Measurements from ENCODE around the gene NGRN. TPM values are rescaled to one million over a fixed set of nuclear protein-coding genes. Genes with fewer than 3 reads are reported as not detected.

Gene NGRN
- total and polyA plus RNA-seq, 2 experiments from 2014 or later = 88.9 to 131 TPM

- peaks cover 5% of the 10 kb centered on the region for H3K36me3 ChIP-seq (ENCODE audit: insufficient read depth)
- H3K79me2 ChIP-seq (replicated peaks; ENCODE audit: insufficient read depth) = no peaks in the 10 kb centered on the region
- H4K20me1 ChIP-seq (replicated peaks; ENCODE audit: insufficient read depth) = no peaks in the 10 kb centered on the region; the same call in 1 of the 2 replicates
- DNase-seq (ENCODE audit: low spot score) (no peak), ATAC-seq (no peak)
- no peak overlapping the region for H2AFZ ChIP-seq
- Mint-ChIP-seq H3K4me1 (peaks cover 7% of the 10 kb centered on the region), H3K27me3 (ENCODE audit: insufficient read depth, low read depth, poor library complexity) (peaks cover 5% of the 10 kb centered on the region), H3K36me3 (ENCODE audit: low read depth) (peaks cover 27% of the 10 kb centered on the region), H3K4me3 (no peak overlapping the region), H3K9me3 (no peaks in the 10 kb centered on the region), H3K27ac (no peak overlapping the region)
- no peak overlapping the region for H3K27ac ChIP-seq (ENCODE audit: low read depth)
- no peak overlapping the region for H3K4me2 ChIP-seq
- H3K4me3 ChIP-seq = no peak overlapping the region
- no peaks in the 10 kb centered on the region for H3K27me3 ChIP-seq (ENCODE audit: insufficient read depth)
- H3K4me1 ChIP-seq (ENCODE audit: insufficient read depth) = no peaks in the 10 kb centered on the region; the same call in 1 of the 2 replicates
- no peaks in the 10 kb centered on the region for H3K9me2 ChIP-seq (ENCODE audit: insufficient read depth)
- no peak for TF ChIP-seq REST (IDR thresholded peaks at IDR 0.05; ENCODE audit: unreplicated experiment)
- TF ChIP-seq POLR2AphosphoS5 (IDR thresholded peaks at IDR 0.05; ENCODE audit: low read depth) = no peak
- TF ChIP-seq CREB1 (CRISPR knock-in tag; IDR thresholded peaks at IDR 0.05; ENCODE audit: low read depth) = no peak
- no peak for TF ChIP-seq ETS1 (IDR thresholded peaks at IDR 0.05)
- no peak for TF ChIP-seq JUNB (IDR thresholded peaks at IDR 0.05; ENCODE audit: unreplicated experiment)
- no peak for TF ChIP-seq ZNF114 (CRISPR knock-in tag; IDR thresholded peaks at IDR 0.05)
- no peak for TF ChIP-seq CTCF (conservative IDR thresholded peaks at IDR 0.05; ENCODE audit: low read depth in 2 of 2)
- TF ChIP-seq ZNF462 (CRISPR knock-in tag; IDR thresholded peaks at IDR 0.05) = no peak
- TF ChIP-seq NANOG (IDR thresholded peaks at IDR 0.05; ENCODE audit: borderline replicate concordance) = no peak
- TF ChIP-seq EZH2 (IDR thresholded peaks at IDR 0.05; ENCODE audit: low read depth, unreplicated experiment) = no peak
- no peak for TF ChIP-seq STAT1 (IDR thresholded peaks at IDR 0.05; ENCODE audit: unreplicated experiment)
- TF ChIP-seq EZH2phosphoT487 (IDR thresholded peaks at IDR 0.05; ENCODE audit: unreplicated experiment) = no peak
- TF ChIP-seq ZNF331 (CRISPR knock-in tag; IDR thresholded peaks at IDR 0.05; ENCODE audit: low read depth) = no peak
- no peaks in the 10 kb centered on the region for H3F3A ChIP-seq (replicated peaks; ENCODE audit: low read depth)
Observed at GRCh38 chr15:90222547-90222946, 42.9 kb upstream of the NGRN start.
